CD14-positive monocyte (primary cell): ENCODE data around the gene HOPX. TPM values are rescaled to one million over a fixed set of nuclear protein-coding genes. Genes with fewer than 3 reads are reported as not detected.

Experiments used
- DNase-seq, 3 donors: peaks; one replicate each; pipeline ENCODE4 v3.0.0-alpha.2; 2011 to 2022
- H2AFZ ChIP-seq: 2 replicates; pipeline ENCODE4 v1.6.0; 2012; ENCODE audit warnings: mild to moderate bottlenecking, low read depth, low read length, inconsistent platforms; ENCODE audit not compliant: insufficient read depth, poor library complexity, severe bottlenecking
- H3K27ac ChIP-seq, 2 donors: 1 replicate in 1 of 2; 2 replicates in 1 of 2; pipeline ENCODE4 v1.5.1; 2012 to 2013; ENCODE audit warnings: low read length in 2 of 2, control low read depth in 1 of 2, inconsistent platforms in 1 of 2, low read depth in 1 of 2, mild to moderate bottlenecking in 1 of 2
- H3K27me3 ChIP-seq, 2 donors: one replicate each; pipeline versions ENCODE4 v1.6.0 to v1.6.1; 2011 to 2013; ENCODE audit warnings: low read length in 2 of 2; ENCODE audit not compliant: control insufficient read depth in 2 of 2, insufficient read depth in 2 of 2
- H3K36me3 ChIP-seq, 2 donors: replicated peaks in 1 of 2; 1 replicate in 1 of 2; 2 replicates in 1 of 2; pipeline versions ENCODE4 v1.5.1 to v1.6.1; 2012 to 2013; ENCODE audit warnings: low read length in 2 of 2, control low read depth in 1 of 2, inconsistent platforms in 1 of 2, mild to moderate bottlenecking in 1 of 2; ENCODE audit not compliant: insufficient read depth in 2 of 2, control insufficient read depth in 1 of 2
- H3K4me1 ChIP-seq, 2 donors: 1 replicate in 1 of 2; 2 replicates in 1 of 2; pipeline versions ENCODE4 v1.5.1 to v1.6.1; 2012 to 2013; ENCODE audit warnings: low read length in 2 of 2, control low read depth in 1 of 2, inconsistent platforms in 1 of 2, mild to moderate bottlenecking in 1 of 2, moderate library complexity in 1 of 2; ENCODE audit not compliant: insufficient read depth in 2 of 2, control insufficient read depth in 1 of 2
- H3K4me2 ChIP-seq: replicated peaks from 2 replicates; pipeline ENCODE3; 2012; ENCODE audit warnings: low read length, moderate library complexity, mild to moderate bottlenecking; ENCODE audit not compliant: poor library complexity, severe bottlenecking; ENCODE audit errors: extremely low read depth
- H3K4me3 ChIP-seq, 3 experiments: fragments of 200-600 bp in 1 of 3; sonication (generic) in 1 of 3; replicated peaks in 1 of 3; 1 replicate in 2 of 3; 2 replicates in 1 of 3; pipeline ENCODE4 v1.5.1; 2011 to 2013; ENCODE audit warnings: low read length in 3 of 3, mild to moderate bottlenecking in 3 of 3, control low read depth in 2 of 3, low read depth in 2 of 3, inconsistent platforms in 1 of 3, moderate library complexity in 1 of 3
- H3K79me2 ChIP-seq: 2 replicates; pipeline ENCODE4 v1.6.0; 2012; ENCODE audit warnings: mild to moderate bottlenecking, control low read depth, inconsistent platforms, low read length, moderate library complexity; ENCODE audit not compliant: insufficient read depth
- H3K9ac ChIP-seq: 2 replicates; pipeline ENCODE4 v1.6.0; 2017; ENCODE audit warnings: low read length, mild to moderate bottlenecking; ENCODE audit not compliant: insufficient read depth, poor library complexity, severe bottlenecking
- H3K9me3 ChIP-seq, 2 donors: replicated peaks in 1 of 2; 1 replicate in 1 of 2; 2 replicates in 1 of 2; pipeline versions ENCODE4 v1.5.1 to v1.6.1; 2012 to 2013; ENCODE audit warnings: low read length in 2 of 2, control low read depth in 1 of 2; ENCODE audit not compliant: control insufficient read depth in 1 of 2, insufficient read depth in 1 of 2
- H4K20me1 ChIP-seq: 2 replicates; pipeline ENCODE4 v1.6.0; 2012; ENCODE audit warnings: mild to moderate bottlenecking, low read length, control low read depth, moderate library complexity; ENCODE audit not compliant: insufficient read depth
- H3K27ac Mint-ChIP-seq, 7 donors: one replicate each; pipeline ENCODE4 v1.8.0; 2020; ENCODE audit warnings: mild to moderate bottlenecking in 7 of 7, mixed read lengths in 7 of 7, moderate library complexity in 6 of 7, inconsistent platforms in 2 of 7
- H3K27me3 Mint-ChIP-seq, 3 donors: one replicate each; pipeline ENCODE4 v1.8.0; 2021 to 2022; ENCODE audit warnings: low read depth in 3 of 3, mild to moderate bottlenecking in 3 of 3, mixed read lengths in 3 of 3, moderate library complexity in 3 of 3, inconsistent platforms in 1 of 3
- H3K36me3 Mint-ChIP-seq, 2 donors: one replicate each; pipeline ENCODE4 v1.8.0; 2020; ENCODE audit warnings: mixed read lengths in 2 of 2, inconsistent platforms in 1 of 2, mild to moderate bottlenecking in 1 of 2
- H3K4me1 Mint-ChIP-seq: one replicate; pipeline ENCODE4 v1.8.0; 2020; ENCODE audit warnings: mild to moderate bottlenecking, mixed read lengths
- H3K4me3 Mint-ChIP-seq, 2 donors: one replicate each; pipeline ENCODE4 v1.8.0; 2020; ENCODE audit warnings: mild to moderate bottlenecking in 2 of 2, mixed read lengths in 2 of 2, moderate library complexity in 1 of 2
- H3K9me3 Mint-ChIP-seq, 7 donors: one replicate each; pipeline ENCODE4 v1.8.0; 2020 to 2022; ENCODE audit warnings: mixed read lengths in 7 of 7, mild to moderate bottlenecking in 6 of 7, moderate library complexity in 6 of 7, inconsistent platforms in 2 of 7
- CTCF ChIP-seq: fragments of 200-600 bp; IDR thresholded peaks from one replicate; pipeline ENCODE4 v1.8.0; 2022; ENCODE audit warnings: antibody characterized with exemption, mild to moderate bottlenecking
- WGBS: methylation state at CpG from one replicate; pipeline ENCODE4 v1.1.5; 2013; ENCODE audit warnings: missing lambda C conversion rate; ENCODE audit not compliant: insufficient coverage; 5-methylcytosine and 5-hydroxymethylcytosine counted together
- intact Hi-C, 2 donors: fragments of 100-400 bp; cut with micrococcal nuclease; formaldehyde crosslinking; loops; one replicate each; pipeline versions ENCODE4 v1.15.0 to v1.15.1; 2023
- polyA plus RNA-seq, 3 donors: library from polyadenylated mRNA; depleted of rRNA in 1 of 3; unstranded in 2 of 3; stranded (reverse) in 1 of 3; fragments of 300-500 nt in 2 of 3; fragments of >200 nt in 1 of 3; fragmentation: Illumina TruSeq in 2 of 3; gene quantifications; 1 replicate in 2 of 3; 2 replicates in 1 of 3; pipeline ENCODE4 v1.2.3, GENCODE V29; 2012 to 2021

HOPX gene
- polyA plus RNA-seq, 3 donors: 0.39 to 1.3 (median 0.52) TPM

- Histone ChIP-seq H3K27ac (no peak overlapping the region), H3K9me3 (no peaks in the 10 kb centered on the region), H4K20me1 (no peaks in the 10 kb centered on the region), H3K36me3 (no peaks in the 10 kb centered on the region), H3K4me3 (no peak overlapping the region), H3K4me2 (no peak overlapping the region), H3K79me2 (no peaks in the 10 kb centered on the region), H2AFZ (no peak overlapping the region), H3K9ac (no peak overlapping the region), H3K27me3 (no peaks in the 10 kb centered on the region), H3K4me1 (peaks cover 0 to 3% of the 10 kb centered on the region in 2 donors)
- no peak overlapping the region for H3K27ac Mint-ChIP-seq
- H3K36me3 Mint-ChIP-seq: no peaks in the 10 kb centered on the region
- intact Hi-C loops: no loop called here
- no peak overlapping the region for H3K4me3 Mint-ChIP-seq
- 100% methylated on average over 4 of the region's 6 CpGs for WGBS
- DNase-seq: no peak
- no peak for TF ChIP-seq CTCF
- peaks cover 15% of the 10 kb centered on the region for H3K4me1 Mint-ChIP-seq
- H3K27me3 Mint-ChIP-seq: no peaks in the 10 kb centered on the region
- no peaks in the 10 kb centered on the region for H3K9me3 Mint-ChIP-seq
Observed at GRCh38 chr4:56705334-56705733, 24.2 kb upstream of the HOPX start.

- Histone ChIP-seq H3K4me2 (no peak overlapping the region), H3K9ac (no peak overlapping the region), H2AFZ (no peak overlapping the region), H3K36me3 (no peaks in the 10 kb centered on the region), H3K4me1 (peaks cover 0 to 3% of the 10 kb centered on the region in 2 donors), H3K27ac (no peak overlapping the region), H4K20me1 (no peaks in the 10 kb centered on the region), H3K9me3 (no peaks in the 10 kb centered on the region), H3K79me2 (no peaks in the 10 kb centered on the region), H3K4me3 (no peak overlapping the region), H3K27me3 (no peaks in the 10 kb centered on the region)
- intact Hi-C loops: no loop called here
- Mint-ChIP-seq H3K4me3 (peak overlapping the region in 1 of 2 donors; percentile 13), H3K9me3 (no peaks in the 10 kb centered on the region), H3K36me3 (no peaks in the 10 kb centered on the region), H3K4me1 (peaks cover 15% of the 10 kb centered on the region), H3K27ac (no peak overlapping the region), H3K27me3 (no peaks in the 10 kb centered on the region)
- 69% methylated on average over 6 of the region's 7 CpGs for WGBS
- no peak for TF ChIP-seq CTCF
- no peak for DNase-seq
Observed at GRCh38 chr4:56704089-56704871, 23.2 kb upstream of the HOPX start.
